Ramos (cell line): ENCODE measurements around the gene ACBD5.

Experiments
- in situ Hi-C: fragments of 300-500 bp; cut with MboI; formaldehyde crosslinking; loops from one replicate; pipeline ENCODE4 v1.14.3; 2022; ENCODE audit warnings: low sequenced_read_pairs; ENCODE audit not compliant: unreplicated experiment

Gene ACBD5

DNA sequence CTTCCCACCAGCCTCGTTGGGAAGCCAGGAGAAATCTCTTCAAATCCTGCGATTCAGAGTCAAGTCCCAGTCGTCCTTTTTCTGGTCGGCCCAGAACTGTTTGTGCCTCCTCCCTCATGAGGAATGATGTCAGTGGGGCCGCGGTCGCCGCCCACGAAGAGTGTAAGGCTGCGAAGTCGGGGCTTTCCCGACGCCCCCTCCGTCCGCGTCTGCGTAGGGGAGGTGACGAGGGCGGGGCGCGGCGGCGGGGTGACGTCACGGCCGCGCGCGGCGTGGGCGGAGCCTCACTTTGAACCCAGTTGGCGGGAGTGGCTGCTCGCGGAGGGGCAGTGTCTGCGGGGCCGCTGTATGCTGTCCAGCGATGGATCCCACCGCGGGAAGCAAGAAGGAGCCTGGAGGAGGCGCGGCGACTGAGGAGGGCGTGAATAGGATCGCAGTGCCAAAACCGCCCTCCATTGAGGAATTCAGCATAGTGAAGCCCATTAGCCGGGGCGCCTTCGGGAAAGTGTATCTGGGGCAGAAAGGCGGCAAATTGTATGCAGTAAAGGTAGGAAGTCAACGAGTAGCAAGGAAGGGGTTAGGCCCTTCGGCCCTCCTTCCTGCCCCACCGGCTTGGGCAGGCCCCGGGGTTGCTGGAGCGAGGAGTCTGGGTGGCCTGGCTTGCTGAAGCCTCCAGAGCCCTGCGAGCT, 85.4 kb downstream of the ACBD5 start, which contains the start of gene MASTL:
Gene MASTL, plus strand, starts transcription at position 287 of the 689 bp plus-strand sequence. Its CDS starts 75 bp downstream, at position 362.
- in situ Hi-C loops, result no loop called here

- in situ Hi-C loops, result no loop called here
Measured at GRCh38 chr10:27153845-27154193, 86.8 kb downstream of the ACBD5 start.

DNA sequence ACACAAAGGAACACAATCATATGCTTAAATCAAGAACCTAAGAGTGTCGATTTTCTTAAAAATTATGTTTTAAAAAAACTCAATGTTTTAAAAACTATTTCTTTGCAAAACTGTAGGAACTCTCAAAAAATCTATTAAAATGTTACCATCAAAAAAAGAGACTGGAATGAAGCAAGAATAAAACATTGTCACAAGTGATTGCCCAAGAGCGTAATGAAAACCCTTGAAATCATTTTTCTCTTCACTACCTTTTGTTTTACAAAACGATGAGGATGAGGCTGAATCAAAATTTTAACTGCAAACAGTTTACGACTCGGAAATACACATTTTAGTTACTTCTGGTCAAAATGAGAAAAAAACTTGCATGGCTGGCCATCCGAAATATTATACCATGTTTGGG, 87.3 kb downstream of the ACBD5 start:
- in situ Hi-C loops, result no loop called here

DNA sequence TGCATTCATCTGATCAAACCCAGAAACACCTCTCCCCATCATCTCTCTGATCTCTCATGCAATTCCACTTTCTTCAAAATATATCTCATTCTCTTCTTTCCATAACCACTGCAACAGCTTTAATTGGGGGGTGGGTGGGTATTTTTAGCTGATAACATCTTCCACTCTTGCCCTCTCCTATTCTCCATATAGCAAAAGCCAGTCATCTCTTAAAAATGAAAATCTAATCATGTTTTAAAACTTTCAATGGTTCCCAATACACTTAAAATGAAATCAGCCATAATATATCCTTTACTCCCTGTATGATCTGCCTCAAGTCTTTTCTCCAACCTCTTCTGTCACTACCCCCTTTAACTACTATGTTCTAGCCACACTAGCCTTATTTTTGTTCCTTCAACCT, 87.9 kb downstream of the ACBD5 start:
- in situ Hi-C loops, result no loop called here

DNA sequence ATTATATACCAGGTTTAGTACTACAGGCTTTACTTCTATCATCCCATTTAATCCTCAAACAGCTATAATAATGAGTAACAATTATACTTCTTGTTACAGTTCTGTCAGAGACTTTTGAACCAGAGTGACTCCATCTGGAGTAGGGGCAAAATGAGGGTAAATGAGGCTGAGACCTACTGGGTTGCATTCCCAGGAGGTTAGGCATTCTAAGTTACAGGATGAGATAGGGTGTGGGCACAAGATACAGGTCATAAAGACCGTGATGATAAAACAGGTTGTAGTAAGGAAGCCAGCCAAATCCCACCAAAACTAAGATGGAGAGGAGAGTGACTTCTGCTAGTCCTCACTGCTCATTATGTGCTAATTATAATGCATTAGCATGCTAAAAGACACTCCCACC, 90.3 kb downstream of the ACBD5 start:
- in situ Hi-C loops, result no loop called here

GRCh38 chr10:27147701-27148100, 92.9 kb downstream of the ACBD5 start:
- in situ Hi-C loops, result no loop called here

GRCh38 chr10:27145937-27146336, 94.7 kb downstream of the ACBD5 start:
- in situ Hi-C loops, result no loop called here
